Parathyroid adenoma (tissue), 2 donors: ENCODE measurements around the gene CFHR1.
"Not testable (repeated sequence)": the region's sequence is repeated elsewhere in the genome, so short reads cannot be mapped to it uniquely, and the experiment has no call there.

Experiments used
- H2AFZ ChIP-seq: fragments of 300-600 bp; sonication (generic); one replicate; pipeline ENCODE4 v1.7.0; 2017; ENCODE audit warnings: antibody characterized with exemption, mild to moderate bottlenecking
- H3K27ac ChIP-seq: fragments of 300-600 bp; sonication (generic); one replicate; pipeline ENCODE4 v1.7.0; 2017
- H3K27me3 ChIP-seq: fragments of 300-600 bp; sonication (generic); one replicate; pipeline ENCODE4 v1.7.0; 2017; ENCODE audit warnings: low read length; ENCODE audit not compliant: control insufficient read depth, insufficient read depth
- H3K36me3 ChIP-seq: fragments of 300-600 bp; sonication (generic); one replicate; pipeline ENCODE4 v1.7.0; 2017; ENCODE audit warnings: low read length; ENCODE audit not compliant: control insufficient read depth, insufficient read depth
- H3K4me1 ChIP-seq: fragments of 300-600 bp; sonication (generic); one replicate; pipeline ENCODE4 v1.7.0; 2017; ENCODE audit warnings: control low read depth
- H3K4me2 ChIP-seq: fragments of 300-600 bp; sonication (generic); one replicate; pipeline ENCODE4 v1.7.0; 2017; ENCODE audit warnings: low read length
- H3K4me3 ChIP-seq: fragments of 300-600 bp; sonication (generic); one replicate; pipeline ENCODE4 v1.7.0; 2017; ENCODE audit warnings: low read depth, low read length
- H3K79me2 ChIP-seq: fragments of 300-600 bp; sonication (generic); one replicate; pipeline ENCODE4 v1.7.0; 2017; ENCODE audit warnings: control low read depth
- H3K9ac ChIP-seq: fragments of 300-600 bp; sonication (generic); one replicate; pipeline ENCODE4 v1.7.0; 2017; ENCODE audit warnings: mild to moderate bottlenecking
- H3K9me3 ChIP-seq: fragments of 300-600 bp; sonication (generic); one replicate; pipeline ENCODE4 v1.7.0; 2017; ENCODE audit warnings: low read length; ENCODE audit not compliant: control insufficient read depth
- TF ChIP-seq, protein P1 (sequence below): fragments of 300-600 bp; sonication (generic); IDR thresholded peaks from one replicate; pipeline ENCODE4 v1.7.0; 2017; ENCODE audit warnings: antibody characterized with exemption, mild to moderate bottlenecking
- donor health status: primary hyperparathyroidism.

CFHR1 gene

DNA sequence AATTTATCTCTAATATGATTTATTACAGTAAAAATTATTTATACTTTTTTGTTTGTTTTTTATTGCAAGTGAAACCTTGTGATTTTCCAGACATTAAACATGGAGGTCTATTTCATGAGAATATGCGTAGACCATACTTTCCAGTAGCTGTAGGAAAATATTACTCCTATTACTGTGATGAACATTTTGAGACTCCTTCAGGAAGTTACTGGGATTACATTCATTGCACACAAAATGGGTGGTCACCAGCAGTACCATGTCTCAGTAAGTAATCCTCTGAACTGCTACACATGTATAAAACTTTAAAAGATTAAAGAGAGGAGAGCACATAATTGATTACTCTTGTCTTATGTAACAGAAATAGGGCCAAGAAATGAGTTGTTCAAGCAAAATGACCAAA, 40.4 kb upstream of the CFHR1 start:
- Histone ChIP-seq H3K4me2 (no peak overlapping the region), H3K27ac (no peak overlapping the region), H3K4me3 (no peak overlapping the region), H3K9ac (no peak overlapping the region), H3K9me3 (no peaks in the 10 kb centered on the region), H2AFZ (no peak overlapping the region), H3K79me2 (no peaks in the 10 kb centered on the region), H3K4me1 (no peaks in the 10 kb centered on the region), H3K27me3 (no peaks in the 10 kb centered on the region), H3K36me3 (no peaks in the 10 kb centered on the region)
- TF ChIP-seq, protein P1, sequence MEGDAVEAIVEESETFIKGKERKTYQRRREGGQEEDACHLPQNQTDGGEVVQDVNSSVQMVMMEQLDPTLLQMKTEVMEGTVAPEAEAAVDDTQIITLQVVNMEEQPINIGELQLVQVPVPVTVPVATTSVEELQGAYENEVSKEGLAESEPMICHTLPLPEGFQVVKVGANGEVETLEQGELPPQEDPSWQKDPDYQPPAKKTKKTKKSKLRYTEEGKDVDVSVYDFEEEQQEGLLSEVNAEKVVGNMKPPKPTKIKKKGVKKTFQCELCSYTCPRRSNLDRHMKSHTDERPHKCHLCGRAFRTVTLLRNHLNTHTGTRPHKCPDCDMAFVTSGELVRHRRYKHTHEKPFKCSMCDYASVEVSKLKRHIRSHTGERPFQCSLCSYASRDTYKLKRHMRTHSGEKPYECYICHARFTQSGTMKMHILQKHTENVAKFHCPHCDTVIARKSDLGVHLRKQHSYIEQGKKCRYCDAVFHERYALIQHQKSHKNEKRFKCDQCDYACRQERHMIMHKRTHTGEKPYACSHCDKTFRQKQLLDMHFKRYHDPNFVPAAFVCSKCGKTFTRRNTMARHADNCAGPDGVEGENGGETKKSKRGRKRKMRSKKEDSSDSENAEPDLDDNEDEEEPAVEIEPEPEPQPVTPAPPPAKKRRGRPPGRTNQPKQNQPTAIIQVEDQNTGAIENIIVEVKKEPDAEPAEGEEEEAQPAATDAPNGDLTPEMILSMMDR, result no peak

DNA sequence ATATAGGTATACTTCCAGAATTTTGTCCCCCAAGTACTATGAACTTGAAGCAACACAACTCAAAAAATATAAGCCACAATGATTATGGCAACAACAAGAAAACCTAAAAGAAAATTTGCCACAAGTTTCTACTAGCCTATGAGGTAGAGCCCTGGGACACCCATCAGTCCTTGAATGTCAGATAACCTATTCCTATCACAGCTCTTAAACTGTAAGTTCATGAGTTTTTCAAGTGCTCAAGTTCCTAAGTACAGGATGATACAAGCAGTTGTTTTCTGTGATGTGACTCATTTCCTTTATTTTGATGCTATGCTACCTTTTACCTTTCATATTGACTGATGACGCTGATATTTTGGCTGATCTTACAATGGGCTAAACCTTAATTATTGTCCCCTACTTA, 28.3 kb upstream of the CFHR1 start:
- not testable (repeated sequence) for H3K36me3 ChIP-seq, H3K9me3 ChIP-seq, H3K27me3 ChIP-seq, H2AFZ ChIP-seq, H3K4me3 ChIP-seq, H3K79me2 ChIP-seq, H3K4me1 ChIP-seq, H3K27ac ChIP-seq, H3K9ac ChIP-seq, H3K4me2 ChIP-seq

DNA sequence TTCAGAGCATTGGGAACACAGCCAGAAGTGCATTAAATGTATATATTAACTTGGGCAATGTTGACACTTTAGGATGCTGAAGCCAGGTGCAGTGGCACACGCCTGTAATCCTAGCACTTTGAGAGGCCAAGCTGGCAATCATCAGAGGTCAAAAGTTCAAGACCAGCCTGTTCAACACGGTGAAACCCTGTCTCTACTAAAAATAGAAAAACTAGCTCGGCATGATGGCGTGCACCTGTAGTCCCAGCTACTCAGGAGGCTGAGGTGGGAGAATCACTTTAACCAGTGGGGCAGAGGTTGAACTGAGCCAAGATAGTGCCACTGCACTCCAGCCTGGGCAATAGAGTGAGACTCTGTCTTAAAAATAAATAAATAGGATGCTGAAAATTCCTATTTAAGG, 25.4 kb upstream of the CFHR1 start:
- H3K27ac ChIP-seq, H3K4me3 ChIP-seq, H3K4me1 ChIP-seq: not testable (repeated sequence)

DNA sequence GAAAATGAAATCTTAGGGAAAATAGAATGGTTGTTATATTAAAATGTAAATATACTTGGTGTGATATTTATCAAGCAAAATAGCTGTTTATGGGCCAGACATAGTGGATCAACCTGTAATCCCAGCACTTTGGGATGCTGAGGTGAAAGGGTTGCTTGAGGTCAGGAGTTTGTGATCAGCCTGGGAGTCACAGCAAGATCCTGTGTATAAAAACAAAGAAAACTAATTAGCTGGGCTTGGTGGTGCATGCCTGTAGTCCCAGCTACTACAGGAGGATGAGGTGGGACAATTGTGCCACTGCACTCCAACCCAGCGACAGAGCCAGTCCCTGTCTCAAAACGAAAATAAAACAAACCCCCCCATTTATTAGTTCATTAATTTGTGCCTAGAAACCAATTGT, 21.6 kb upstream of the CFHR1 start:
- no peak overlapping the region for H3K9ac ChIP-seq
- H3K36me3 ChIP-seq, result no peaks in the 10 kb centered on the region
- no peak overlapping the region for H3K4me3 ChIP-seq
- no peaks in the 10 kb centered on the region for H3K9me3 ChIP-seq
- no peak overlapping the region for H3K4me2 ChIP-seq
- no peaks in the 10 kb centered on the region for H3K79me2 ChIP-seq
- H3K27me3 ChIP-seq, result no peaks in the 10 kb centered on the region
- TF ChIP-seq, protein P1, result no peak
- H3K27ac ChIP-seq, result no peak overlapping the region
- no peaks in the 10 kb centered on the region for H3K4me1 ChIP-seq
- H2AFZ ChIP-seq, result no peak overlapping the region

More for the DNA sequence above, 25.4 kb upstream of the CFHR1 start:
- H3K4me2 ChIP-seq, H3K27me3 ChIP-seq, H3K9ac ChIP-seq, H3K79me2 ChIP-seq, H2AFZ ChIP-seq, H3K9me3 ChIP-seq, H3K36me3 ChIP-seq: not testable (repeated sequence)

DNA sequence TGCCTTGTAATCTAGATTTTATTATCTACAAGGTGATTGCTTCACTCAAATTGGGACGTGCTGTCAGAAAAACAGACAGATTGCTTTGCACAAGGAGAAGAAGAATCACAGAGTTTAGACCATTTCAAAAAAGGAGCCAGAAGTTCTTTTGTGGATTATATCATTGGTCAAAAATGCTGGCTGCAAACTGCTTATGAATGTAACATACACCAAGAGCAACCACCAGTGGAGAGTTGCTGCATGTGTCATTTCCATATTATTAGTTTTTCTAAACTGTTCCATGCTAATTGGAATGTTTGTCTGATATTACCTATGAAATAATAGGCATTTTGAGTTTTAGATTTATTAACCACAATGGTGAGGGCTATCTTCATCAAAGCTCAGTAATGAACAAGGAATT, 17.6 kb upstream of the CFHR1 start:
- H3K9me3 ChIP-seq, H3K9ac ChIP-seq, H3K27me3 ChIP-seq, H2AFZ ChIP-seq, H3K4me1 ChIP-seq, H3K4me3 ChIP-seq, H3K27ac ChIP-seq, H3K36me3 ChIP-seq, H3K4me2 ChIP-seq, H3K79me2 ChIP-seq: not testable (repeated sequence)

DNA sequence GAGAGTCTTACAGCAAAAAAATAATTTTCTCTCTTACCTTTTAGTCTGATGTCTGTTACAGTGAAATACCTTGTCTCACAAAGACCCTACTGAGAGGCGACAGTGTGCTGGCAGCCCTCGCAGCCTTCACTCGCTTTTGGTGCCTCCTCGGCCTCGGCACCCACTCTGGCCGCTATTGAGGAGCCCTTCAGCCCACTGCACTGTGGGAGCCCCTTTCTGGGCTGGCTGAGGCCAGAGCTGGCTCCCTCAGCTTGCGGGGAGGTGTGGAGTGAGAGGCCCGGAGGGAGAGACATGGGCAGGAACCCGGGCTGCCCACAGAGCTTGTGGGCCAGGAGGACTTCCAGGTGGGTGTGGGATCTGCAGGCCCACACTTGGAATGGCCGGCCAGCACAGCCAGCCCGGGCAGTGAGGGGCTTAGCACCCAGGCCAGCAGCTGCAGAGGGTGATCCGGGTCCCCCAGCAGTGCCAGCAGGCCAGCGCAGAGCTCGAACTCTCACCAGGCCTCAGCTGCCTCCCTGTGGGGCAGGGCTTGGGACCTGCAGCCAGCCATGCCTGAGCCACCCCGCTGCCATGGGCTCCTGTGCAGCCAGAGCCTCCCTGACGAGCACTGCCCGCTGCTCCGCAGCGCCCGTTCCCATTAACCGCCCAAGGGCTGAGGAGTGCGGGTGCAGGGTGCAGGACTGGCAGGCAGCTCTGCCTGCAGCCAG, 10.8 kb upstream of the CFHR1 start:
- TF ChIP-seq, protein P1, result no peak
- no peaks in the 10 kb centered on the region for H3K79me2 ChIP-seq
- H3K4me2 ChIP-seq, result no peak overlapping the region
- H3K4me3 ChIP-seq, result no peak overlapping the region
- no peaks in the 10 kb centered on the region for H3K4me1 ChIP-seq
- no peaks in the 10 kb centered on the region for H3K27me3 ChIP-seq
- no peaks in the 10 kb centered on the region for H3K9me3 ChIP-seq
- H3K9ac ChIP-seq, result no peak overlapping the region
- no peaks in the 10 kb centered on the region for H3K36me3 ChIP-seq
- H2AFZ ChIP-seq, result no peak overlapping the region
- H3K27ac ChIP-seq, result no peak overlapping the region

DNA sequence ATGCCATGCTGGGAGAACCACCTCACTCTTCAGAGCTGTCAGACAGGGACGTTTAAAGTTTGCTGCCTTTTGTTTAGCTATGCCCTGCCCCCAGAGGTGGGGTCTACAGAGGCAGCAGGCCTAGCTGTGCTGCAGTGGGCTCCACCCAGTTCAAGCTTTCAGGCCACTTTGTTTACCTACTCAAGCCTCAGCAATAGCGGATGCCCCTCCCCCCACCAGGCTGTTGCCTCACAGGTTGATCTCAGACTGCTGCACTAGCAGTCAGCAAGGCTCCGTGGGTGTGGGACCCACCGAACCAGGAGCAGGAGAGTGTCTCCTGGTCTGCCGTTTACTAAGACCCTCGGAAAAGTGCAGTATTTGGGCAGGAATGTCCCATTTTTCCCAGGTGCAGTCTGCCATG, 2.1 kb upstream of the CFHR1 start:
- H3K9me3 ChIP-seq, result not testable (repeated sequence)

DNA sequence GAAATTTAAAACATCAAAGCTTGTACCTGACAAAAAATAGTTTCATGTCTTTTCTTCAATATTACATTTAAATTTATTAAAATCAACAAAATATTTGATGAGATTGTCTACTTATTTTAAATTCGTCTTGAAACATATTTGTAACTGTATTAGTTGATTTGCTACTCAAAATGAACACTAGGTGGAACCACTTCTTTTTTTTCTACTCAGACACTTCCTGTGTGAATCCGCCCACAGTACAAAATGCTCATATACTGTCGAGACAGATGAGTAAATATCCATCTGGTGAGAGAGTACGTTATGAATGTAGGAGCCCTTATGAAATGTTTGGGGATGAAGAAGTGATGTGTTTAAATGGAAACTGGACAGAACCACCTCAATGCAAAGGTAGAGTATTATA, 8.3 kb downstream of the CFHR1 start:
- not testable (repeated sequence) for H3K27me3 ChIP-seq, H3K4me3 ChIP-seq, H3K27ac ChIP-seq, H3K79me2 ChIP-seq, H3K9ac ChIP-seq, H3K4me1 ChIP-seq, H2AFZ ChIP-seq, H3K4me2 ChIP-seq, H3K36me3 ChIP-seq, H3K9me3 ChIP-seq

More for the DNA sequence above, 2.1 kb upstream of the CFHR1 start:
- not testable (repeated sequence) for H3K79me2 ChIP-seq, H3K4me2 ChIP-seq, H2AFZ ChIP-seq, H3K4me1 ChIP-seq, H3K4me3 ChIP-seq, H3K27me3 ChIP-seq, H3K9ac ChIP-seq, H3K27ac ChIP-seq, H3K36me3 ChIP-seq
